ENCODE data around the gene GJB1.
"Not testable (repeated sequence)": the region's sequence is repeated elsewhere in the genome, so short reads cannot be mapped to it uniquely, and the experiment has no call there.

Gene GJB1

GRCh38 chrX:71222929-71223328 is at the start of gene GJB1:
GJB1 (plus strand) TSS chrX:71223224; CDS start chrX:71223708, 484 bp downstream.
- peak; percentile 88 for DNase-seq (ENCODE audit: low spot score)

- DNase-seq (ENCODE audit: low spot score) = no peak
Observed at GRCh38 chrX:71173440-71173839, 49.6 kb upstream of the GJB1 start.

GRCh38 chrX:71174795-71175194 is 48.2 kb upstream of the GJB1 start:
- DNase-seq (ENCODE audit: low spot score) = no peak

GRCh38 chrX:71175531-71175930 is 47.5 kb upstream of the GJB1 start:
- no peak for DNase-seq (ENCODE audit: low spot score)

GRCh38 chrX:71177327-71177726 is 45.7 kb upstream of the GJB1 start:
- DNase-seq (ENCODE audit: low spot score) = no peak

GRCh38 chrX:71178908-71179307 is 44.1 kb upstream of the GJB1 start:
- DNase-seq (ENCODE audit: low spot score) = peak; percentile 42

- not testable (repeated sequence) for DNase-seq (ENCODE audit: low spot score)
Observed at GRCh38 chrX:71180579-71181265, 42.3 kb upstream of the GJB1 start.

- DNase-seq (ENCODE audit: low spot score) = peak; percentile 12
Observed at GRCh38 chrX:71181558-71181909, 41.5 kb upstream of the GJB1 start.

GRCh38 chrX:71181910-71182799 is 40.9 kb upstream of the GJB1 start:
- DNase-seq (ENCODE audit: low spot score) = peak; percentile 91

- no peak for DNase-seq (ENCODE audit: low spot score)
Observed at GRCh38 chrX:71182871-71183270, 40.2 kb upstream of the GJB1 start.

- no peak for DNase-seq (ENCODE audit: low spot score)
Observed at GRCh38 chrX:71183341-71183740, 39.7 kb upstream of the GJB1 start.

- no peak for DNase-seq (ENCODE audit: low spot score)
Observed at GRCh38 chrX:71184092-71184491, 38.9 kb upstream of the GJB1 start.

GRCh38 chrX:71184803-71185495 is 38.1 kb upstream of the GJB1 start:
- no peak for DNase-seq (ENCODE audit: low spot score)

GRCh38 chrX:71191248-71191647 is 31.8 kb upstream of the GJB1 start:
- DNase-seq (ENCODE audit: low spot score) = no peak

- DNase-seq (ENCODE audit: low spot score) = no peak
Observed at GRCh38 chrX:71195964-71196649, 26.9 kb upstream of the GJB1 start.

GRCh38 chrX:71198066-71198465 is 25.0 kb upstream of the GJB1 start:
- no peak for DNase-seq (ENCODE audit: low spot score)

- no peak for DNase-seq (ENCODE audit: low spot score)
Observed at GRCh38 chrX:71199252-71200008, 23.6 kb upstream of the GJB1 start.

- no peak for DNase-seq (ENCODE audit: low spot score)
Observed at GRCh38 chrX:71210816-71211215, 12.2 kb upstream of the GJB1 start.

GRCh38 chrX:71212536-71212935 is 10.5 kb upstream of the GJB1 start:
- DNase-seq (ENCODE audit: low spot score) = no peak

GRCh38 chrX:71214152-71214551 is 8.9 kb upstream of the GJB1 start:
- DNase-seq (ENCODE audit: low spot score) = no peak

GRCh38 chrX:71214604-71215337 is 8.3 kb upstream of the GJB1 start:
- no peak for DNase-seq (ENCODE audit: low spot score)
